ENCODE data around the gene PLCL1. TPM values are rescaled to one million over a fixed set of nuclear protein-coding genes. Genes with fewer than 3 reads are reported as not detected.
"Not testable (repeated sequence)": the region's sequence is repeated elsewhere in the genome, so short reads cannot be mapped to it uniquely, and the experiment has no call there.

PLCL1 gene
- total RNA-seq, 1 experiment from 2014 or later, result 0.21 TPM

DNA sequence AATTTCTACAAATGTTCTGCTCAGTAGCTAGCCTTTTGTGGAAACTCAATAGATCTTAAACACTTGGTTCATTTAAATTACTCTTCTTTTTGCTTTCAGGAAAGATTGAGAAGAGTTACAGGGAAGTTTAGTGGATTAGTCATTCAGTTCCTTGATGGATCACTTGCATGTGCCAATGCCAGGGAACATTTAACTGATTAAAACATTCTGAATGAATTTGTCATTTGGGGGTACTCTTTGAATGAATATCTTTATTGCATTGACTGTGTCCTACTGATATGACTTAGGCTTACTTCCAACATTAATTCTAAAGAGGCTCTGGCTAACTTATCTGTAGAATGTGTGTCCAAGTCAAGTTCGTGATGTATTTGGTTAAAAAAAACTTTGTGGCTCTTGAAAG lies 199.8 kb downstream of the PLCL1 start:
- DNase-seq, result no peak
- Histone ChIP-seq H3K36me3 (replicated peaks; ENCODE audit: control insufficient read depth, insufficient read depth, low read length) (no peaks in the 10 kb centered on the region), H3K4me3 (ENCODE audit: insufficient read depth, low read depth, low read length) (no peak overlapping the region), H3K27me3 (ENCODE audit: control insufficient read depth, insufficient read depth, low read length) (no peaks in the 10 kb centered on the region)

DNA sequence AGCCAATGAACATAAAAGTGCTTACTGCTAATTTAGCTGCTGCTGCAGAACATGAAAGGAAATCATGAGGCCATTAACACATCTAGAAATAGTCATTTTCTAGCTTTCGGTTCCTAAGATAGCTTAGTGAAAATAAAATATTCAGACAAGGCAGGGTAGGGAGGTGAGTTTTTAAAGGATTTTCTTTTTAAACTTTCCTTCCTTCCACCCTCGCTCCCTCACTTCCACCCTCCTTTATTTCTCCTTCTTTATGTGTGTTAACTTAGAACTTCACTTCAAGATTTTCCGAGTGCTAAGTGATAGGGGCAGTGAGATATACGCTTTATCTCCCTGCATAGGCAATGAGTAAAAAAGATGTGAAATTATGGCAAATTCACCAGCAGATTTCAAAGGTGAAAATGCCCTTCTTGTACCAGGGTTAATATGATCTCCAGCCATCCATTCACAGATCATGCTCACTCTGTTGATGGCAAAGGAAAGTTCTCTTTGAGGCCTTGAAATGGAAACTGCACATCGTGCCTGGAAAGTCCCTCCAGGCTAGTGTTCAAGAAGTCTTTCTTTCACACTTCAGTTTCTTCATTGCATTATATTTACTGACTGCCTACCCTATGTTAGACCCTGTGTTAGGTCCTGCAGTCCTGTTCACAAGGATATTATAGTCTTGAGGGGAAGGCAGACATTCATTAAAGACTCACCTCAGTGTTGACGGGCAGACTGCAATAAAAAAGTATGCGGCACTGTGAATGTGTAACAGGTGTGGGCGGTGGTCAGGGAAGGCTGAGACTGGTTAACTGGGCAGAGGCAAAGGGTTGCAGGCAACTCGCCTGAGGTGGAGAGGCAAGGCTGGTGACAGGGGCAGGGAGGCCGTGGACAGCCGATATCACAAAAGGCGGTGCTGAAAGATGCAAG lies 200.8 kb downstream of the PLCL1 start:
- H3K4me3 ChIP-seq (ENCODE audit: insufficient read depth, low read depth, low read length), result no peak overlapping the region
- no peaks in the 10 kb centered on the region for H3K27me3 ChIP-seq (ENCODE audit: control insufficient read depth, insufficient read depth, low read length)
- DNase-seq, result no peak
- no peaks in the 10 kb centered on the region for H3K36me3 ChIP-seq (replicated peaks; ENCODE audit: control insufficient read depth, insufficient read depth, low read length)

- H3K4me3 ChIP-seq (ENCODE audit: insufficient read depth, low read depth, low read length), result no peak overlapping the region
- DNase-seq, result no peak
- H3K27me3 ChIP-seq (ENCODE audit: control insufficient read depth, insufficient read depth, low read length), result no peaks in the 10 kb centered on the region
- no peaks in the 10 kb centered on the region for H3K36me3 ChIP-seq (replicated peaks; ENCODE audit: control insufficient read depth, insufficient read depth, low read length)
Observed at GRCh38 chr2:198006733-198007132, 202.3 kb downstream of the PLCL1 start.

DNA sequence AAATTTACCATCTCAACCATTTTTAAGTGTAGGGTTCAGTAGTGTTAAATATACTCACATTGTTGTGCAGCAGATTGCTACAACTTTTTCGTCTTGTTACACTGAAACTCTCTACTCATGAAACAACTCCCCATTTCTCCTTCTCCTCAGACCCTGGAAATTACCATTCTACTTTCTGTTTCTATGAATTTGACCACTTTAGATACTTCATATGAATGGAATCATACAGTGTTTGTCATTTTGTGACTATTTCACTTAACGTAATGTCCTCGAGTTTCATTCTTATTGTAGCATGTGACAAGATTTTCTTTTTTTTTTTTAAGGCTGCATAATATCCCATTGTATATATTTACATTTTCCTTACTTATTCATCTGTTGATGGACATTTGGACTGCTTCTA lies 203.8 kb downstream of the PLCL1 start:
- Histone ChIP-seq H3K36me3 (replicated peaks; ENCODE audit: control insufficient read depth, insufficient read depth, low read length) (no peaks in the 10 kb centered on the region), H3K4me3 (ENCODE audit: insufficient read depth, low read depth, low read length) (no peak overlapping the region), H3K27me3 (ENCODE audit: control insufficient read depth, insufficient read depth, low read length) (no peaks in the 10 kb centered on the region)
- DNase-seq, result no peak

GRCh38 chr2:198012025-198012424 lies 207.6 kb downstream of the PLCL1 start:
- no peak overlapping the region for H3K4me3 ChIP-seq (ENCODE audit: insufficient read depth, low read depth, low read length)
- H3K36me3 ChIP-seq (replicated peaks; ENCODE audit: control insufficient read depth, insufficient read depth, low read length), result no peaks in the 10 kb centered on the region
- H3K27me3 ChIP-seq (ENCODE audit: control insufficient read depth, insufficient read depth, low read length), result no peaks in the 10 kb centered on the region
- no peak for DNase-seq

DNA sequence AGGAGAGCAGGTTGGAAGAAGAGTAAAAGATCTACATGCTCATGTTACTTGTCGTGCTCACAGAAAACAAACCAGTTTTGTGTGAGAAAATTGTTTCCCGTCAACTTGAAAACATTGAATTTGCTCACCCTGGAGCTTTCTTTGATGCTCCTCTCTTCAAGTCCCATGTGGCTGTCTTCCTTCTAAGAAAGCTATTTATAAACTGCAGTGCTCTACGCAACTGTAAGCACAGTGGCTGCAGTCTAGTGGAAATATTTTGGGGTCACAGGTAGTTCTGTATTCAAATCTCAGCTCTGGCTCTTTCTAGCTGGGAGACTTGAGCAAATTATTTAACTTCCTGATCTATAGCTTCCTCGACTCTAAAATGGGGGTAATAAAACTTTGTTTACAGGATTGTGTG lies 211.8 kb downstream of the PLCL1 start:
- DNase-seq, result no peak
- H3K36me3 ChIP-seq (replicated peaks; ENCODE audit: control insufficient read depth, insufficient read depth, low read length), result no peaks in the 10 kb centered on the region
- no peaks in the 10 kb centered on the region for H3K27me3 ChIP-seq (ENCODE audit: control insufficient read depth, insufficient read depth, low read length)
- no peak overlapping the region for H3K4me3 ChIP-seq (ENCODE audit: insufficient read depth, low read depth, low read length)

DNA sequence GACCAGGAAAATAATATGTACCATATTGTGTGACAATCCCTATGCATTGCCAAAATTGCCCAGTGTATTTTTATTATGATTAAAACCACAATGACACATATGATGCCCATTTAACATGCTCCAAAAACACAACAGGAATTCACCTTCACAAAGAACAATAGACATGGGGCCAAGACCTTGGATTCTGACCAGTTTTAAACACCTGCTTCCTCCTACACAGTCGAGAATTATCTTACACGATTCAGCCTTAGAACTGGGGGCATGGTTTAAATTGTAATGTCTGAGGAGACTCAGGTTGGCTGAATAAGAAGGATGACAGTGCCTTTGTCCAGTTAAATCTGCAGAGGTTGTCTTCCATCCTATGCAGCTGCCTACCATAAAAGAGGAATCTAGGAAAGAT lies 212.7 kb downstream of the PLCL1 start:
- Histone ChIP-seq H3K4me3 (ENCODE audit: insufficient read depth, low read depth, low read length) (no peak overlapping the region), H3K27me3 (ENCODE audit: control insufficient read depth, insufficient read depth, low read length) (no peaks in the 10 kb centered on the region), H3K36me3 (replicated peaks; ENCODE audit: control insufficient read depth, insufficient read depth, low read length) (no peaks in the 10 kb centered on the region)
- DNase-seq, result no peak

DNA sequence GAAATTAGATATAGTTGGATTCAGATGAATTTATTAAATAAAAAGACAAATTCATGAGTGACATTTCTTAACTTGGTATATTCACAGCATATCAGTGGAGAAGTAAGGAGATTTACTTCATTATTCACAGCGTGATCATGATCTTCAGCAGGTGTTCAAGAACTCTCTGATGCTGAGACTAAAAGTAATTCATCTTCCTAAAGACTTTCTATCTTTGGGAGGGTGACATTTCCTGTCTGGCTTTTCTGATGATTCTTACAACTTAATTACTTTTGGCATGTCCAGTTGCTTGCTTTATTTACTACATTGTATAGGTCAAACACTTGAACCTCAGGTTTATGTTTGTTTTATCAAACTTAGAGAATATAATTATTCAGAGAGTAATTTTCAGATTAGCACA lies 224.6 kb downstream of the PLCL1 start:
- no peak for DNase-seq
- H3K4me3 ChIP-seq (ENCODE audit: insufficient read depth, low read depth, low read length), result no peak overlapping the region
- no peaks in the 10 kb centered on the region for H3K27me3 ChIP-seq (ENCODE audit: control insufficient read depth, insufficient read depth, low read length)
- H3K36me3 ChIP-seq (replicated peaks; ENCODE audit: control insufficient read depth, insufficient read depth, low read length), result no peaks in the 10 kb centered on the region

GRCh38 chr2:198029576-198029975 lies 225.2 kb downstream of the PLCL1 start:
- DNase-seq; H3K4me3 ChIP-seq (ENCODE audit: insufficient read depth, low read depth, low read length); H3K27me3 ChIP-seq (ENCODE audit: control insufficient read depth, insufficient read depth, low read length); H3K36me3 ChIP-seq (replicated peaks; ENCODE audit: control insufficient read depth, insufficient read depth, low read length): not testable (repeated sequence)

- Histone ChIP-seq H3K27me3 (ENCODE audit: control insufficient read depth, insufficient read depth, low read length) (no peaks in the 10 kb centered on the region), H3K4me3 (ENCODE audit: insufficient read depth, low read depth, low read length) (no peak overlapping the region), H3K36me3 (replicated peaks; ENCODE audit: control insufficient read depth, insufficient read depth, low read length) (no peaks in the 10 kb centered on the region)
- DNase-seq, result no peak
Observed at GRCh38 chr2:198033626-198034025, 229.2 kb downstream of the PLCL1 start.

- Histone ChIP-seq H3K27me3 (ENCODE audit: control insufficient read depth, insufficient read depth, low read length) (no peaks in the 10 kb centered on the region), H3K4me3 (ENCODE audit: insufficient read depth, low read depth, low read length) (no peak overlapping the region), H3K36me3 (replicated peaks; ENCODE audit: control insufficient read depth, insufficient read depth, low read length) (no peaks in the 10 kb centered on the region)
- no peak for DNase-seq
Observed at GRCh38 chr2:198036029-198036879, 231.9 kb downstream of the PLCL1 start.

DNA sequence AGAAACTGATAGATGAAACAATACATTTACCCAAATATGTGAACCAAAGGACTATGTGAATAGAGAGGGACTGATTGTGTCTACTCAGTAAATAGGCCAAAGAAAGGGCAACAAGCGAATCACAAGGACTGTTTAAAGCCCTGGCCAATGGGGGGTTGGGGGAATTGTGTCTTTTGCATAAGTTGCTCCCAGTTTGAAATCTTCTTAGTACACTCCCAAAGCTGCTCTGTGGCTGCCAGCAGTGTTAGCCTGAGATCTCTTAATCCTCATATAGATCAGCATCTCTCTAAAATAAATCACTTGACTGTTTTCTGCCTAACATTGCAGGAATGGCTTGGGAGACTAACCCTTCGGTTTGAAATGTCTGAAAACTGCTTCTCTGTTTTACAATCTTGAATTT lies 236.4 kb downstream of the PLCL1 start:
- no peak for DNase-seq
- Histone ChIP-seq H3K27me3 (ENCODE audit: control insufficient read depth, insufficient read depth, low read length) (no peaks in the 10 kb centered on the region), H3K36me3 (replicated peaks; ENCODE audit: control insufficient read depth, insufficient read depth, low read length) (no peaks in the 10 kb centered on the region), H3K4me3 (ENCODE audit: insufficient read depth, low read depth, low read length) (no peak overlapping the region)

DNA sequence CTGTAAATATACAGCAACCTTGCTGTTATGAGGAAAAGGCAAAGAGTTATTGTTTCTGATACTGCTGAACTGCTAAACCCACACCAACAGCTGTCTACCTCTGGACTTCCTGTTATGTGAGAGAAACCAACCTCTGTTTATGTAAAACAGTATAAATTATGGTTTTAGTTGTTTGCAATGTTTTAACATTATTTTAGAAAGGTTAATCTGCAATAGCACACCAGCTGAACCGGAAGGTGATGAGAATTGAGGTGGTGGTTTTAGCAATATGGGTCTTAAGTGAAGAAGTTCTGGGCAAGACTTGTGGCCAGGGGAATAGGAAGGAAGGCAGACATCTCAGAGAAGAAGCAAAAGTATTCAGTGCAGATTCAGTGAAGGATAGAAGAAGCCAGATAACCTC lies 237.8 kb downstream of the PLCL1 start:
- no peak for DNase-seq
- Histone ChIP-seq H3K36me3 (replicated peaks; ENCODE audit: control insufficient read depth, insufficient read depth, low read length) (no peaks in the 10 kb centered on the region), H3K4me3 (ENCODE audit: insufficient read depth, low read depth, low read length) (no peak overlapping the region), H3K27me3 (ENCODE audit: control insufficient read depth, insufficient read depth, low read length) (no peaks in the 10 kb centered on the region)

GRCh38 chr2:198044777-198045176 lies 240.4 kb downstream of the PLCL1 start:
- no peak overlapping the region for H3K4me3 ChIP-seq (ENCODE audit: insufficient read depth, low read depth, low read length)
- no peaks in the 10 kb centered on the region for H3K36me3 ChIP-seq (replicated peaks; ENCODE audit: control insufficient read depth, insufficient read depth, low read length)
- DNase-seq, result no peak
- no peaks in the 10 kb centered on the region for H3K27me3 ChIP-seq (ENCODE audit: control insufficient read depth, insufficient read depth, low read length)

GRCh38 chr2:198045227-198045626 lies 240.8 kb downstream of the PLCL1 start:
- Histone ChIP-seq H3K27me3 (ENCODE audit: control insufficient read depth, insufficient read depth, low read length) (no peaks in the 10 kb centered on the region), H3K4me3 (ENCODE audit: insufficient read depth, low read depth, low read length) (no peak overlapping the region), H3K36me3 (replicated peaks; ENCODE audit: control insufficient read depth, insufficient read depth, low read length) (no peaks in the 10 kb centered on the region)
- DNase-seq, result no peak

All from H7 (cell line).